IMR-90 (cell line): ENCODE data around the gene SRRM2. TPM values are rescaled to one million over a fixed set of nuclear protein-coding genes. Genes with fewer than 3 reads are reported as not detected.

ENCODE experiments used
- ATAC-seq: fragments of 200-7000 bp; cut with Tn5 transposase; 2 replicates; pipeline ENCODE4 v1.9.1; 2020; ENCODE audit warnings: low read depth, mild to moderate bottlenecking, moderate library complexity
- BruUV-seq: library from RNA; stranded (reverse); fragments of 400-500 nt; replicated peaks from 2 replicates; lab custom pipeline; 2021; lab: Mats Ljungman, UMichigan
- CTCF ChIA-PET: fragments of 300-600 bp; formaldehyde crosslinking; extraction: SDS; loops from one replicate; lab custom pipeline; 2021; ENCODE audit warnings: antibody characterized with exemption; lab: Yijun Ruan, JAX
- POLR2A ChIA-PET: fragments of 300-600 bp; sonication (Branson Sonifier 250); formaldehyde crosslinking; loops from one replicate; lab custom pipeline; 2022; ENCODE audit warnings: antibody characterized with exemption; ENCODE audit not compliant: unreplicated experiment; lab: Charles Lee
- DNase-seq: peaks from one replicate; pipeline ENCODE4 v3.0.0; 2013
- H2AFZ ChIP-seq: replicated peaks from 2 replicates; pipeline ENCODE3; 2013; ENCODE audit warnings: low read length, mild to moderate bottlenecking; ENCODE audit not compliant: poor library complexity
- H2AK5ac ChIP-seq: 2 replicates; pipeline ENCODE4 v1.6.1; 2013; ENCODE audit warnings: low read depth, low read length, inconsistent platforms
- H2AK9ac ChIP-seq: replicated peaks from 2 replicates; pipeline ENCODE3; 2013; ENCODE audit warnings: mild to moderate bottlenecking, low read depth, low read length, moderate library complexity; ENCODE audit not compliant: poor library complexity
- H2BK120ac ChIP-seq: 2 replicates; pipeline ENCODE4 v1.6.1; 2013; ENCODE audit warnings: low read depth, low read length, inconsistent platforms
- H2BK15ac ChIP-seq: 3 replicates; pipeline ENCODE4 v1.6.1; 2013; ENCODE audit warnings: low read depth, low read length, inconsistent platforms
- H2BK20ac ChIP-seq: 2 replicates; pipeline ENCODE4 v1.6.1; 2013; ENCODE audit warnings: low read depth, mild to moderate bottlenecking, inconsistent platforms, low read length, moderate library complexity
- H2BK5ac ChIP-seq: 2 replicates; pipeline ENCODE4 v1.6.1; 2013; ENCODE audit warnings: mild to moderate bottlenecking, low read depth, low read length, inconsistent platforms; ENCODE audit not compliant: poor library complexity, severe bottlenecking
- H3K14ac ChIP-seq: replicated peaks from 2 replicates; pipeline ENCODE4 v1.6.1; 2013; ENCODE audit warnings: low read depth, low read length, inconsistent platforms
- H3K18ac ChIP-seq: 2 replicates; pipeline ENCODE4 v1.6.1; 2013; ENCODE audit warnings: low read depth, low read length, control low read depth
- H3K23ac ChIP-seq: 2 replicates; pipeline ENCODE4 v1.6.1; 2013; ENCODE audit warnings: low read depth, low read length, inconsistent platforms
- H3K27ac ChIP-seq: 2 replicates; pipeline ENCODE4 v1.5.1; 2013; ENCODE audit warnings: mild to moderate bottlenecking, control low read depth, low read length; ENCODE audit not compliant: insufficient read depth
- H3K27me3 ChIP-seq: 2 replicates; pipeline ENCODE4 v1.6.1; 2013; ENCODE audit warnings: low read length; ENCODE audit not compliant: control insufficient read depth, insufficient read depth
- H3K36me3 ChIP-seq: 2 replicates; pipeline ENCODE4 v1.6.1; 2013; ENCODE audit warnings: low read length, mixed read lengths; ENCODE audit not compliant: control insufficient read depth, insufficient read depth
- H3K4ac ChIP-seq: 2 replicates; pipeline ENCODE4 v1.6.1; 2013; ENCODE audit warnings: low read depth, low read length, inconsistent platforms
- H3K4me1 ChIP-seq: 2 replicates; pipeline ENCODE4 v1.6.1; 2013; ENCODE audit warnings: low read length, mixed read lengths; ENCODE audit not compliant: control insufficient read depth, insufficient read depth
- H3K4me2 ChIP-seq: 2 replicates; pipeline ENCODE4 v1.6.1; 2013; ENCODE audit warnings: low read depth, mild to moderate bottlenecking, control low read depth, low read length, moderate library complexity
- H3K4me3 ChIP-seq: 2 replicates; pipeline ENCODE4 v1.5.1; 2013; ENCODE audit warnings: low read depth, mild to moderate bottlenecking, control low read depth, low read length, moderate library complexity; ENCODE audit not compliant: insufficient read depth
- H3K56ac ChIP-seq: 2 replicates; pipeline ENCODE4 v1.6.1; 2013; ENCODE audit warnings: low read length, inconsistent platforms; ENCODE audit not compliant: insufficient read depth; ENCODE audit errors: extremely low read depth
- H3K79me1 ChIP-seq, 2 experiments: 2 replicates each; pipeline ENCODE4 v1.6.1; 2013; ENCODE audit warnings: low read length in 2 of 2, inconsistent platforms in 1 of 2, low read depth in 1 of 2
- H3K9ac ChIP-seq: 2 replicates; pipeline ENCODE4 v1.6.1; 2013; ENCODE audit warnings: low read depth, low read length, control low read depth
- H3K9me1 ChIP-seq: 2 replicates; pipeline ENCODE4 v1.6.1; 2013; ENCODE audit warnings: low read length, inconsistent platforms; ENCODE audit not compliant: insufficient read depth
- H3K9me3 ChIP-seq: 2 replicates; pipeline ENCODE4 v1.6.1; 2013; ENCODE audit warnings: low read length; ENCODE audit not compliant: control insufficient read depth, insufficient read depth
- H4K20me1 ChIP-seq: 2 replicates; pipeline ENCODE4 v1.6.1; 2013; ENCODE audit warnings: low read length, inconsistent platforms; ENCODE audit not compliant: insufficient read depth
- H4K5ac ChIP-seq: 2 replicates; pipeline ENCODE4 v1.6.1; 2013; ENCODE audit warnings: mild to moderate bottlenecking, low read depth, low read length, control low read depth
- H4K8ac ChIP-seq, 2 experiments: 2 replicates each; pipeline ENCODE4 v1.6.1; 2013; ENCODE audit warnings: low read depth in 2 of 2, low read length in 2 of 2, control low read depth in 1 of 2, inconsistent platforms in 1 of 2
- H4K91ac ChIP-seq: 2 replicates; pipeline ENCODE4 v1.6.1; 2013; ENCODE audit warnings: low read depth, low read length, inconsistent platforms; ENCODE audit not compliant: insufficient read depth
- BHLHE40 ChIP-seq: fragments of 150-350 bp; IDR thresholded peaks from 2 replicates; pipeline ENCODE4 v1.6.1; 2016; ENCODE audit warnings: mild to moderate bottlenecking, low read depth, low read length
- CEBPB ChIP-seq: IDR thresholded peaks from 2 replicates; pipeline ENCODE4 v1.6.1; 2012; ENCODE audit warnings: low read depth, low read length, improper control_type of control experiment
- CHD1 ChIP-seq: IDR thresholded peaks from 2 replicates; pipeline ENCODE4 v1.6.1; 2012; ENCODE audit warnings: low read depth, low read length, improper control_type of control experiment
- ELK1 ChIP-seq: fragments of 150-350 bp; IDR thresholded peaks from 2 replicates; pipeline ENCODE4 v1.6.1; 2016; ENCODE audit warnings: low read depth, mild to moderate bottlenecking, low read length, moderate library complexity, borderline replicate concordance
- FOS ChIP-seq: fragments of 150-350 bp; IDR thresholded peaks from 2 replicates; pipeline ENCODE4 v1.6.1; 2016; ENCODE audit warnings: low read depth, low read length
- MAFK ChIP-seq: IDR thresholded peaks from 2 replicates; pipeline ENCODE4 v1.6.1; 2012; ENCODE audit warnings: low read depth, low read length, improper control_type of control experiment
- MAZ ChIP-seq: IDR thresholded peaks from 2 replicates; pipeline ENCODE4 v1.6.1; 2012; ENCODE audit warnings: low read depth, mild to moderate bottlenecking, low read length, improper control_type of control experiment, moderate library complexity, borderline replicate concordance
- MXI1 ChIP-seq: IDR thresholded peaks from 2 replicates; pipeline ENCODE4 v1.6.1; 2012; ENCODE audit warnings: low read depth, mild to moderate bottlenecking, low read length, moderate library complexity, borderline replicate concordance
- NFE2L2 ChIP-seq: fragments of 150-350 bp; IDR thresholded peaks from 2 replicates; pipeline ENCODE4 v1.6.1; 2016; ENCODE audit warnings: low read depth, mild to moderate bottlenecking, low read length
- POLR2A ChIP-seq: IDR thresholded peaks from 2 replicates; pipeline ENCODE4 v1.6.1; 2012; ENCODE audit warnings: mild to moderate bottlenecking, low read depth, low read length
- RAD21 ChIP-seq: IDR thresholded peaks from 2 replicates; pipeline ENCODE4 v1.6.1; 2012; ENCODE audit warnings: low read length, improper control_type of control experiment
- RCOR1 ChIP-seq: IDR thresholded peaks from 2 replicates; pipeline ENCODE4 v1.6.1; 2012; ENCODE audit warnings: mild to moderate bottlenecking, low read length, improper control_type of control experiment; ENCODE audit not compliant: insufficient replicate concordance
- RFX5 ChIP-seq: IDR thresholded peaks from 2 replicates; pipeline ENCODE4 v1.8.0; 2012; ENCODE audit warnings: low read depth, mild to moderate bottlenecking, low read length, moderate library complexity
- SMC3 ChIP-seq: fragments of 150-350 bp; IDR thresholded peaks from 2 replicates; pipeline ENCODE4 v1.6.1; 2016; ENCODE audit warnings: low read depth, mild to moderate bottlenecking, antibody characterized with exemption, low read length, moderate library complexity
- USF2 ChIP-seq: fragments of 150-350 bp; IDR thresholded peaks from 2 replicates; pipeline ENCODE4 v1.6.1; 2017; ENCODE audit warnings: mild to moderate bottlenecking, antibody characterized with exemption, low read length, low read depth
- WGBS, 2 experiments: methylation state at CpG; one replicate each; pipeline versions ENCODE4 v1.1.5 to v1.1.7; 2013; ENCODE audit warnings: missing lambda C conversion rate in 2 of 2; ENCODE audit not compliant: insufficient read length in 1 of 2; ENCODE audit errors: extremely low coverage in 2 of 2; 5-methylcytosine and 5-hydroxymethylcytosine counted together
- dilution Hi-C: fragments of 300-500 bp; cut with HindIII; formaldehyde crosslinking; loops from one replicate; pipeline ENCODE4 v1.14.3; 2018; ENCODE audit warnings: low sequenced_read_pairs; ENCODE audit not compliant: unreplicated experiment
- in situ Hi-C: fragments of 300-500 bp; cut with MboI; formaldehyde crosslinking; loops from 3 replicates; pipeline ENCODE4 v1.14.3; 2019; ENCODE audit warnings: low sequenced_read_pairs, inconsistent platforms, mixed read lengths
- intact Hi-C: fragments of 100-400 bp; cut with micrococcal nuclease; formaldehyde crosslinking; loops from 2 replicates; pipeline ENCODE4 v1.10.0; 2022
- polyA plus RNA-seq, 3 experiments: library from polyadenylated mRNA; depleted of rRNA; stranded (reverse); fragments of >200 nt; gene quantifications; 2 replicates each; pipeline ENCODE4 v1.2.3, GENCODE V29; 2012; ENCODE audit warnings: low replicate concordance in 1 of 3
- total RNA-seq: library from RNA; depleted of rRNA; stranded (reverse); fragments of >200 nt; gene quantifications from 2 replicates; pipeline ENCODE4 v1.2.3, GENCODE V29; 2012
- TF ChIP-seq, protein P1 (sequence below): conservative IDR thresholded peaks from 2 replicates; pipeline ENCODE4 v1.5.1; 2012; ENCODE audit warnings: mild to moderate bottlenecking, low read depth, low read length, improper control_type of control experiment

Gene SRRM2
- total and polyA plus RNA-seq, 2 of the 4 experiments (the other 2 are of a cell fraction), result 20.3 to 300 TPM

DNA sequence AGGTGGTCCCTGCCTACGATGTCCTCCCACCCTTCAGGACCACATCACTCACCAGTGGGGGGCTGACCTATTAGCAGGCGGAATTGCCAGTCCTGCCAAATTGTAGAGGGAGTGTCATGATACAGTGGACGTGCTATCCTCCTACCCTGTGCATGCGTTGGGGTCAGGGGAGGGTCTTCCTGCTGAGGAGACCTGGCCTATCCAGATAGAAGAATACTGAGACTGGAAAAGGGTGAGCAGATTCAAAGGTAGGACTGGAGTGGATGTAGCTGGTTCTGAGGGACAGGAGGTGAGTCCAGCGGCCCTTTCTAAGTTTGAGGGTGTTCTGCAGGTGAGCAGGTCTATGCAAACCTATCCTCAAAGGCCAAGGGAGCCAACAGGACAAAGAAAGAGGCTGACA lies 53.8 kb downstream of the SRRM2 start:
- H3K56ac ChIP-seq, result no peak overlapping the region

More for the DNA sequence above, 53.8 kb downstream of the SRRM2 start:
- POLR2A ChIA-PET, result no interaction called here
- Histone ChIP-seq H2BK15ac (no peak overlapping the region), H3K9me3 (peaks cover 22% of the 10 kb centered on the region), H3K4me3 (no peak overlapping the region), H3K36me3 (no peaks in the 10 kb centered on the region), H3K27ac (no peak overlapping the region), H4K91ac (no peak overlapping the region), H2BK5ac (no peak overlapping the region), H2AFZ (no peak overlapping the region), H2AK5ac (no peak overlapping the region), H2BK120ac (no peak overlapping the region), H3K18ac (no peak overlapping the region), H2AK9ac (no peak overlapping the region), H4K5ac (no peak overlapping the region), H4K20me1 (no peaks in the 10 kb centered on the region), H3K14ac (no peak overlapping the region), H3K4me1 (no peaks in the 10 kb centered on the region), H3K4ac (no peak overlapping the region), H3K9ac (no peak overlapping the region), H3K79me1 (no peaks in the 10 kb centered on the region), H3K4me2 (no peak overlapping the region), H3K27me3 (peaks cover 45% of the 10 kb centered on the region), H2BK20ac (no peak overlapping the region), H3K23ac (no peak overlapping the region), H3K9me1 (no peaks in the 10 kb centered on the region), H4K8ac (no peak overlapping the region)
- intact Hi-C loops, result no loop called here
- in situ Hi-C loops, result no loop called here
- dilution Hi-C loops, result no loop called here
- no CpG with 5 or more reads among the region's 5 CpGs for WGBS, 2 experiments
- DNase-seq (no peak), ATAC-seq (no peak)
- no peak for TF ChIP-seq MAZ
- TF ChIP-seq, protein P1, sequence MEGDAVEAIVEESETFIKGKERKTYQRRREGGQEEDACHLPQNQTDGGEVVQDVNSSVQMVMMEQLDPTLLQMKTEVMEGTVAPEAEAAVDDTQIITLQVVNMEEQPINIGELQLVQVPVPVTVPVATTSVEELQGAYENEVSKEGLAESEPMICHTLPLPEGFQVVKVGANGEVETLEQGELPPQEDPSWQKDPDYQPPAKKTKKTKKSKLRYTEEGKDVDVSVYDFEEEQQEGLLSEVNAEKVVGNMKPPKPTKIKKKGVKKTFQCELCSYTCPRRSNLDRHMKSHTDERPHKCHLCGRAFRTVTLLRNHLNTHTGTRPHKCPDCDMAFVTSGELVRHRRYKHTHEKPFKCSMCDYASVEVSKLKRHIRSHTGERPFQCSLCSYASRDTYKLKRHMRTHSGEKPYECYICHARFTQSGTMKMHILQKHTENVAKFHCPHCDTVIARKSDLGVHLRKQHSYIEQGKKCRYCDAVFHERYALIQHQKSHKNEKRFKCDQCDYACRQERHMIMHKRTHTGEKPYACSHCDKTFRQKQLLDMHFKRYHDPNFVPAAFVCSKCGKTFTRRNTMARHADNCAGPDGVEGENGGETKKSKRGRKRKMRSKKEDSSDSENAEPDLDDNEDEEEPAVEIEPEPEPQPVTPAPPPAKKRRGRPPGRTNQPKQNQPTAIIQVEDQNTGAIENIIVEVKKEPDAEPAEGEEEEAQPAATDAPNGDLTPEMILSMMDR, result no peak
- TF ChIP-seq BHLHE40, result no peak
- TF ChIP-seq MAFK, result no peak
- TF ChIP-seq USF2, result no peak
- no peak for TF ChIP-seq POLR2A
- TF ChIP-seq RAD21, result no peak
- TF ChIP-seq ELK1, result no peak
- no peak for TF ChIP-seq RFX5
- TF ChIP-seq NFE2L2, result no peak
- TF ChIP-seq RCOR1, result no peak
- no peak for TF ChIP-seq SMC3
- TF ChIP-seq CHD1, result no peak
- TF ChIP-seq MXI1, result no peak
- no peak for TF ChIP-seq FOS
- no peak for TF ChIP-seq CEBPB
- CTCF ChIA-PET, result no interaction called here
- no TSS peak for BruUV-seq
